GM19452 (cell line): ENCODE measurements around the gene GLRX2.
"Not testable (repeated sequence)": the region's sequence is repeated elsewhere in the genome, so short reads cannot be mapped to it uniquely, and the experiment has no call there.

Source experiments
- ATAC-seq: cut with Tn5 transposase; IDR thresholded peaks from one replicate; pipeline ENCODE4 v1.9.1; 2021; ENCODE audit not compliant: unreplicated experiment

The GLRX2 gene

DNA sequence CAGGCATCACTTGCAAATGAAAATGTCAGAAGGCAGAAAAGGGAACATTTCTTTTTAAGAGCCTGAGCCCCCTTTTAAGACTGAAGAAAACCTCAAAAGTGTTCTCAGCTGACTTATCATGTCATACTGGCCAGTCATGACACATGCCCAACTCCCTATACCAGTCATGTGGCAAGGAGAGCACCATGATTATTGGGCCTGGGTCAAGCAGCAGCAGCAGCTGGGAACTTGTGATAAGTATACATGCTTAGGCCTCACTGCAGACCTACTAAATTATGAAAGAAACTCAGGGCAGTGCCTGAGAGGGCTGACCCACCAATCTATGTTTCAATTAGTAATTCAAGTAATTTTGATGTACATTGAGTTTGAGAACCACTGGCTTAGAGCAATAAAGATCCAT is 37.2 kb downstream of the GLRX2 start:
- ATAC-seq, result no peak

DNA sequence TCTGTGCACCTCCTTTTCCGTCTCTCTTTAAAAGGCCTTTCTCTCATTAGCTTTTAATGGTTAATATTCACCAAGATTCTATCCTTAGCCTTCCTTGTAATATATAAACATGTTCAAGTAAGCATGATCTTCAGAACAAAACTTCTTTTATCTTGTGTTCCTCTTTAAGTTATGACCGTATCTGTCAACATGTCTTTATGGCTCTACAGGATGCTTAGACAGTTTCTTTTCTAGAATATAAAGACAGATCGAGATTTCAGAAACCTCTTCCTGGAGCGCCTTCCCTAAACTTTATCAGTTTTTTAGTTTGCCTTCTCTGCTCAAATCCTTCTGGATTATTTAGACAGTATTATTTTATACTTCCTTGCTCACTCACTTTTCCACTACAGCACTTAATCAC is 38.6 kb downstream of the GLRX2 start:
- ATAC-seq, result no peak

DNA sequence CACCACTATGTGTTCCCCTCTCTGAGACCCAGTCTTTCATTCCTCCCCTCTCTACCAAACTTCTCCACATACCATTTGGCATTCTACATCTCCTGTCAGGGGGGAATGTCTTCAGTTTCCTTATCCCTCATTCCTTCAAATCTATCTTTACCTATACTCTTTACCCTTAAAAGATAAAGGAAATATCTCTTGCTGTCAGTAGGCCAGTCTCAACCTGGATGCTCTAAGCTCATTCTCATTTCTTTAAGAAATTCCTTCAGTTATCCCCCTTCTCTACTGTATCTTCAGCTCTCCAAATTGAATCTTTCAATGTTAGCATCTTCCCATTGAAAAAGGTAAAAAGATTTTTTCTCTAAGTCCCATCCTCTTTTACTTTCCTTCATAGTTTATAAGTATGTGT is 39.3 kb downstream of the GLRX2 start:
- ATAC-seq, result no peak

DNA sequence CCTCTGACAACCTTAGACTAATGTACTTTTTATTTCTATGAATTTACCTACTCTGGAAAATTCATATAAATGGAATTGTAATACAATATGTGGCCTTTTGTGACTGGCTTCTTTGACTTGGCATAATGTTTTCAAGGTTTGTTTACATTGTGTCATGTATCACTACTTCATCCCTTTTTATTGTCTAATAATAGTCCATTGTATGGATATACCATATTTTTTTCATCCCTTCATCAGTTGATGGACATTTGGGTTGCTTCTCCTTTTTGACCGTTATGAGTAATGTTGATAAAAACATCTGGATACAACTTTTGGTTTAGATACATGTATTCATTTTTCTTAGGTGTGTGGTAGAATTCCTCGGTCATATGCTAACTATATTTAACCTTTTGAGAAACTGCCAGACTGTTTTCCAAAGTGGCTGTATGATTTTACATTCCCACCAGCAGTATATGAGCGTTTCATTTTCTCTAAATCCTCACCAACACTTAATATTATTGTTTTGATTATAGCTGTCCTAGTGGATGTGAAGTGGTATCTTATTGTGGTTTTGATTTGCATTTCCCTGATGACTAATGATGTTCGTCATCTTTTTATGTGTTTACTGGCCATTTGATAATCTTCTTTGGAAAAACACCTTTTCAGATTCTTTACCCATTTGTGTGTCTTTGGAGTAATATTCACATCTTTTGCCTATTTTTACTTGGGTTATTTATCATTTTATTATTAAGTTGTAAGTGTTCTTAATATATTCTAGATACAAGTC is 42.3 kb downstream of the GLRX2 start:
- no peak for ATAC-seq

DNA sequence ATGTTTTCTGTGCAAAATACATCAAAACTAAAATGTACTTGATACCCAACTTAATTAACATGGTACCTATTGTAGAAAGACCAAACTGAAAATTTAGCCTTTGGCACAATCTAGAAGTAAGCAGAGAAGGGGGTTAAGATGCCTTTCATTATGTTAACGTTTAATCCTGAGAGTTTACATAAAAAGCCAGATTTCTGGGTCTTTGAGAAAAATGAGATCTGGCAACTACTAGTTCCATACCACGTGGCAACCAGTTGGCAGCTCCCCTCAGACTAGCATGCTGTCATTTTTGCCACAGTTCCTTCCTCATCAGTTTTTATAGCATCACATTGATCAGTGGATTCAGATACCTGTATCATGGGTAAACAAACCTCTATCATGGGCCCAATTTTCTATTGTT is 44.3 kb downstream of the GLRX2 start:
- no peak for ATAC-seq

DNA sequence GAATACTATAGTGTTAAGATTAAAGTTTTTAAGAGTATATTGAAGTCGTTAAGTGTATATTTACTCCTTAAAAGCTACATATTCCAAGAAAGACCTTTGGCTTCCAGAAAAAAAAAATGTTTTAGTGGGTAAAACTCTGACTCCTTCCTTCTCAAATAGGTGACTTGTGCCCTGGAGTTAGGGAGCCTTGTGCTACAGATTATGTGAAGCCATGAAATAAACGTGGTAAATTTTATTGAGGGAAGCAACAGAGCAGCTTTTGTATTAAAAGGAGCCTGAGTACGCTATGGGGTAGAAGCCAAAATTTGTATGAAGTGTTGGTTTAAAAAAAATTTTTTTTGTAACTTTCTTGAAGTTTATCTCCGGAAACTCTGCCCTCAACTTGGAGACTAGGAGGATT is 44.8 kb downstream of the GLRX2 start:
- no peak for ATAC-seq

DNA sequence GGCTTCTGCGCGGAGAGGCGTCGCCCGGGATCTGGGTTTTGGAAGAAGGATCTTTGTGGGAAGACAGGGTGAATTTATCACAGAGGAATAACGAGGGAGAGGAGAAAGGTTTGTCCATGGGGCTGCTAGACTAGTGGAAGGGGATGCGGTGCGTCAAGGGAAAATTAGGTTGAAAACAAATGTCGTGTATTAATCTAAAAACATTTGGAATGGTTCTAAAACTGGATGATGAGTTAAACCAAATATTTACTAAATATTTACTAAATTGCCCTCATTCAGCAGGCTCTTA is 45.2 kb downstream of the GLRX2 start:
- ATAC-seq, result no peak

DNA sequence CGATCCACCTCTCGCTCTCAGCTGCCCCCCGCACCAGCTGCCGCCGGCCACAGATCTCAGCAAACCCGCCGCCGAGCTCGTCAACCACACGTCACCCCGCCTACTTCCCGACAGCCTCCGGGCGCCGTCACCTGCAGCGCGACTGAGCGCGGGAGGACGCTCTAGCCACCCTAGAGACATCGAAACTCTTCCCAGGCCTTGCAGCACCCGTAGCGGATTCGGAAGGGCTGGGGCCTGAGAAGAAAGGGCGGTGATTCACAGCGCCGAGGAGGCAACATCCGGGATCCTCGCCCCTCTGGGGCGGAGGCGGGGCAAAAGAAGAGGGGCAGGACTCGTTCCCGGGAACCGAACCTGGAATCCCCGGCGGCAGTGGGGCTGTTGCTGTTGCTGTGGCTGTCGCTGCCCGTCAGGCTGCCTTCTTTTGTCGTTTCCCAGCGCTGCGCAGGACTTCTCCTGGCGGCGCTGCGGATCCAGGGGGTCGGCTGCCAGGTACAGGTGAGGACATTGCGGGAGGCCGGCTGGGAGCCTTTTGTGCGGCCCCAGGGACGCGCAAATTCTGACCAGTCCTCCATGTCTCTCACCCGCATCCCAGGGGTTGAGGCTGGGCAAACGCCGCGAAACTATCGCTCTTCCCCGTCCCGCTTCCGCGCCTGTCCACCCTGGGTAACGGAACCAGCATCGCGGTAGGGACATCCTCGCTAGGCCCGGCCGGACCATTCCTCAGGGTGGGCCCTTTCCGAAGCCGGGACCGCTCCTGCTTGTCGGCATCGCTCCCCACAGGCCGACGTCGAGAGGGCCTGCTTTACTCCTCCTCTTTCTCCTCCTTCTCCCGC is 45.7 kb downstream of the GLRX2 start, which contains the start of the genes RO60 and UCHL5:
Gene RO60 (plus strand): TSS at position 331 of the 833 bp plus-strand sequence. CDS start 9,443 bp downstream, outside the sequence.
Gene UCHL5 (minus strand): TSS at position 79 of the 833 bp plus-strand sequence. CDS start 100 bp downstream, outside the sequence.
- ATAC-seq, result peak; percentile 89

DNA sequence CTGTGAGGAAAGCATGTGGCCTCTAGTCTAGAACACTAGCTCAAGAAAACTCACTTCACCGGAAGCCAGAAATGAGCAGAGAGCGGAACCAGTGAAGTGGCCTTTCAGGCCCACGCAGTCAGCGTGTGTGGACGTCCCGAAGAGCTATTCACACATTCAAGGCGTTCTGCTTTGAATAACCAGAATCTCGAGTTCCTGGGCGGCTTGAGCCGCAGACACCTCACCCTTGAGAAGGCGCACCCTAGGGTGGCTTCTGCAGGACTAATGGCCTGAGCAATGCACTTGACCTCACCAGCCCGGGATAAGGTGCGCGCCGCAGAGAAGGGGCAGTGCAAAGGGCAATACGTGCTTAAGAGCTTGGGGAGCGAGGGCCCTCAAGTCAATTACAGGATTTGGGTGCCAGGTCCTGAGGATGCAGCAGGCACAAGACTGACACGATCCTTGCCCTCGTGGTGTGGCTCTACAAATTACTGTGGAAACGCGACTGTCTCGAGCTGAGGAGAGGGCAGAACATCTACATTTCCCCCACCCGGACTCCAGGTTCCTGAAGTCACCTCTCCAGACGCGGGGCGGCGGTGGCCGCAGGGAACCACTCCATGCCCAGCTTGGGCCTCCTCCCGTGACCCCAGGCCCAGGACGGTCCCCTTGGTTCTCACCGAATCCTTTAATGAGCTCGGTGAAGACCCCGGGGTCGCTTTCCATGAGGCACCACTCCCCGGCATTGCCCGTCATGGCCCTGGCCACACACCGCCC is 46.5 kb downstream of the GLRX2 start:
- peak; percentile 55 for ATAC-seq

DNA sequence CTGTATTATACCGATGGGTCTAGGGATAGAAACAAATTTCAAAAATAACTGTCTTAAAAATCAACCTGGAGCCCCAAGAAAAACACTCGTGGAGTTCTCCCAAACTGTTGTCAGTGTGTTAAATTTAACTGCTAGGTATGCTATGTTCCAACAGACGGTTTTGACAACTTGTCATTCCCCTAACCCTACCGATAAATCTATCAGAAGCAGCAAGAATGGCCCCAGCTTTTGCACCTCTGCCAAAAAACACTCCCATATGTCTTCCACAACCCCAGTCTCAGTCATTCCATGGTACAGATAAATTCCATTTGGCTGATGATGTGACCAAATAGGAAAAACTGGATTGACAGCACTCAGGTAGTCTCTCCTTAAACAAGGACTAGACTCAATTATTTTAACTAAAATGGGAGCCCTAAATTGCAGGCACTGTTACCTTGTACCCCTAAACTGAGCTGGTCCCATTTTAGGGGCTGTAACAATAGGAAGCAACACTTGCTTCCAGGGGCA is 51.0 kb downstream of the GLRX2 start:
- ATAC-seq, result no peak

DNA sequence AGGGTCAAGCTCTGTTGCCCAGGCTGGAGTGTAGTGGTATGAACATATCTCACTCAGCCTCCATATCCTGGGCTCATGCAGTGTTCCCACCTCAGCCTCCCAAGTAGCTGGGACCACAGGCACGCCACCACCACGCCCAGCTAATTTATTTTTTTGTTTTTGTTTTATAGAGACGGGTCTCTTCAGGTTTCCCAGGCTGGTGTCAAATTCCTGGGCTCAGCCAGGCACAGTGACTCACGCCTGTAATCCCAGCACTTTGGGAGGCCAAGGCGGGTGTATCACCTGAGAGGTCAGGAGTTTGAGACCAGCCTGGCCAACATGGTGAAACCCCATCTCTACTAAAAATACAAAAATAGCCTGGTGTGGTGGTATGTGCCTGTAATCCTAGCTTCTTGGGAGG is 56.3 kb downstream of the GLRX2 start:
- not testable (repeated sequence) for ATAC-seq
